HepG2 (cell line): ENCODE data around the gene DLX4. TPM values are rescaled to one million over a fixed set of nuclear protein-coding genes. Genes with fewer than 3 reads are reported as not detected.

ENCODE experiments used
- AHDC1 ChIP-seq: sonication (generic); formaldehyde crosslinking; IDR thresholded peaks from 2 replicates; pipeline ENCODE4 v1.5.1; 2020; ENCODE audit warnings: mild to moderate bottlenecking, missing genetic modification reagents, borderline replicate concordance
- ATF1 ChIP-seq: IDR thresholded peaks from 2 replicates; pipeline ENCODE4 v1.6.1; 2016; ENCODE audit warnings: mild to moderate bottlenecking, control low read depth
- EZH2 ChIP-seq: conservative IDR thresholded peaks from 2 replicates; pipeline ENCODE4 v1.6.1; 2012; ENCODE audit warnings: mild to moderate bottlenecking, low read depth, low read length, moderate library complexity
- HHEX ChIP-seq: IDR thresholded peaks from 2 replicates; pipeline ENCODE4 v1.6.1; 2016; ENCODE audit warnings: control low read depth
- HOXA3 ChIP-seq: sonication (generic); formaldehyde crosslinking; IDR thresholded peaks from 2 replicates; pipeline ENCODE4 v1.5.0; 2020; ENCODE audit warnings: missing genetic modification reagents
- MAX ChIP-seq: IDR thresholded peaks from 2 replicates; pipeline ENCODE4 v1.6.1; 2012; ENCODE audit warnings: inconsistent platforms
- MXD1 ChIP-seq: sonication (generic); formaldehyde crosslinking; IDR thresholded peaks from 2 replicates; pipeline ENCODE4 v1.4.0; 2020; ENCODE audit warnings: mild to moderate bottlenecking, missing genetic modification reagents
- MZF1 ChIP-seq: sonication (generic); formaldehyde crosslinking; IDR thresholded peaks from 2 replicates; pipeline ENCODE4 v1.8.1; 2023; ENCODE audit warnings: mild to moderate bottlenecking, missing genetic modification reagents, borderline replicate concordance
- NR3C1 ChIP-seq: sonication (generic); formaldehyde crosslinking; IDR thresholded peaks from 2 replicates; pipeline ENCODE4 v1.4.0; 2020; ENCODE audit warnings: missing genetic modification reagents
- RFXAP ChIP-seq: sonication (generic); formaldehyde crosslinking; IDR thresholded peaks from 2 replicates; pipeline ENCODE4 v1.4.0; 2020; ENCODE audit warnings: missing genetic modification reagents, borderline replicate concordance
- RNF2 ChIP-seq: fragments of 450-650 bp; conservative IDR thresholded peaks from 2 replicates; pipeline ENCODE4 v1.6.1; 2016; ENCODE audit warnings: low read depth
- SAP130 ChIP-seq: IDR thresholded peaks from 2 replicates; pipeline ENCODE4 v1.6.1; 2016; ENCODE audit warnings: low read depth
- SP4 ChIP-seq: sonication (generic); formaldehyde crosslinking; IDR thresholded peaks from 2 replicates; pipeline ENCODE4 v1.8.1; 2023; ENCODE audit warnings: mild to moderate bottlenecking, missing genetic modification reagents
- TFDP1 ChIP-seq: IDR thresholded peaks from 2 replicates; pipeline ENCODE4 v1.6.1; 2016; ENCODE audit warnings: missing compliant biosample characterization, missing genetic modification reagents, borderline replicate concordance
- THAP9 ChIP-seq: sonication (generic); formaldehyde crosslinking; IDR thresholded peaks from 2 replicates; pipeline ENCODE4; 2020; ENCODE audit warnings: missing genetic modification reagents, mild to moderate bottlenecking, borderline replicate concordance
- ZNF446 ChIP-seq: sonication (generic); formaldehyde crosslinking; IDR thresholded peaks from 2 replicates; pipeline ENCODE4 v1.5.0; 2020; ENCODE audit warnings: mild to moderate bottlenecking, missing genetic modification reagents
- ZNF556 ChIP-seq: sonication (generic); formaldehyde crosslinking; IDR thresholded peaks from 2 replicates; pipeline ENCODE4 v1.4.0; 2020; ENCODE audit warnings: mild to moderate bottlenecking, missing genetic modification reagents, borderline replicate concordance
- ZNF563 ChIP-seq: sonication (generic); formaldehyde crosslinking; IDR thresholded peaks from 2 replicates; pipeline ENCODE4 v1.8.0; 2022; ENCODE audit warnings: mild to moderate bottlenecking, moderate library complexity, missing genetic modification reagents
- ZNF776 ChIP-seq: sonication (generic); formaldehyde crosslinking; IDR thresholded peaks from 2 replicates; pipeline ENCODE4 v1.4.0; 2020; ENCODE audit warnings: mild to moderate bottlenecking, missing genetic modification reagents
- polyA plus RNA-seq, 8 experiments: library from polyadenylated mRNA; depleted of rRNA in 3 of 8; stranded (reverse) in 7 of 8; unstranded in 1 of 8; fragments of >200 nt; fragmentation: Illumina TruSeq in 4 of 8; extraction: Trizol in 4 of 8; gene quantifications; 2 replicates each; pipeline versions ENCODE4 v1.2.1 to v1.2.3, GENCODE V29; 2011 to 2016; ENCODE audit warnings: low read depth in 4 of 8, missing spikeins in 1 of 8, mixed read lengths in 1 of 8; ENCODE audit not compliant: insufficient read depth in 1 of 8
- total RNA-seq, 5 experiments: library from RNA; depleted of rRNA; stranded (reverse); fragments of >200 nt; fragmentation: Illumina TruSeq; extraction: Trizol; gene quantifications; 2 replicates each; pipeline ENCODE4 v1.2.3, GENCODE V29; 2016; ENCODE audit warnings: low read depth in 1 of 5

Gene DLX4
- total and polyA plus RNA-seq, 2 of the 13 experiments (the other 11 are each of a cell fraction or from before 2014, with no cell fraction given): 0.55 to 2.3 TPM

GRCh38 chr17:49968405-49969133 lies 421 bp upstream of the DLX4 start (continued):
- TF ChIP-seq HHEX (CRISPR knock-in tag) (no peak), EZH2 (0 out of 2 replicates have a peak, but pooled peaks have one; percentile 11), SAP130 (CRISPR knock-in tag) (peak; percentile 55; the same call in 1 of the 2 replicates), MAX (peak; percentile 88), AHDC1 (CRISPR knock-in tag) (0 out of 2 replicates have a peak, but pooled peaks have one; percentile 35), THAP9 (0 out of 2 replicates have a peak, but pooled peaks have one; percentile 18), SP4 (peak; percentile 62; the same call in 1 of the 2 replicates), HOXA3 (peak; percentile 87), RFXAP (peak; percentile 32; the same call in 1 of the 2 replicates), RNF2 (peak; percentile 89), ZNF776 (peak; percentile 37; the same call in 1 of the 2 replicates), ZNF563 (peak; percentile 94), TFDP1 (CRISPR knock-in tag) (peak; percentile 26; the same call in 1 of the 2 replicates), NR3C1 (CRISPR knock-in tag) (no peak), ZNF446 (CRISPR knock-in tag) (peak; percentile 86; the same call in 1 of the 2 replicates), ATF1 (CRISPR knock-in tag) (no peak), MXD1 (peak; percentile 44), MZF1 (CRISPR knock-in tag) (no peak), ZNF556 (CRISPR knock-in tag) (0 out of 2 replicates have a peak, but pooled peaks have one; percentile 27)
